HG03064 (cell line): ENCODE results near the gene ENO3.

Experiments
- ATAC-seq: cut with Tn5 transposase; IDR thresholded peaks from one replicate; pipeline ENCODE4 v1.9.1; 2021; ENCODE audit warnings: low read depth; ENCODE audit not compliant: unreplicated experiment

The ENO3 gene

DNA sequence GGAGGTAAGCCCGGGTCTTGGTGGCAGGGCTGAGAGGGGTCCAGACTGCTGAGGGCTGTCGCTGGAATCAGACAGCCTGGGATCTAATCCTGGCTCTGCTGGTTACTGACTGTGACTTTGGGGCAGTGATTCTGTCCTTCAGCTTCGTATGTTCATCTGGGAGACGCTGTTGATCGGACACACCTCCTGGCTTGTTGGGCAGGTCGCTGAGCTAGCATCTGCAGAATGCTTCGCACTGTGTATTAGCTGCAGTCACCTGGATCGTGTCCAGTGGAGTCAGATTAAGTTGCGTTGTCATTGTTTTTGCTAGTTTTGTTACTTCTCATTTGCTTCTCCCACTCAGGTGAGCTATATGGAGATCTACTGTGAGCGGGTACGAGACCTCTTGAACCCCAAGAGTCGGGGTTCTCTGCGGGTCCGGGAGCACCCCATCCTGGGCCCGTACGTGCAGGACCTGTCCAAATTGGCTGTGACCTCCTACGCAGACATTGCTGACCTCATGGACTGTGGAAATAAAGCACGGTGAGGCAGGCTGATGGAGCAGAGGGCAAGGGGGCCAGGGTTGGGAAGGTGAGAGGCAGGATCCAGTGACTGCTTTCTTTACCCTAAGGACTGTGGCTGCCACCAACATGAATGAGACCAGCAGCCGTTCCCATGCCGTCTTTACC, 51.3 kb downstream of the ENO3 start:
- ATAC-seq = no peak

- no peak for ATAC-seq
Measured at GRCh38 chr17:5003214-5003867, 52.4 kb downstream of the ENO3 start.
